Coronary artery (tissue), 2 donors: ENCODE results near the gene TSPAN14.

Source experiments
- DNase-seq: peaks from one replicate; pipeline ENCODE4 v3.0.0-alpha.2; 2017; ENCODE audit warnings: low spot score
- H3K27ac ChIP-seq, 2 donors: fragments of 200-600 bp; sonication (generic); one replicate each; pipeline ENCODE4 v1.5.1; 2016 to 2019
- H3K4me3 ChIP-seq: fragments of 200-600 bp; sonication (generic); 2 replicates; pipeline ENCODE4 v1.5.1; 2016; ENCODE audit warnings: mild to moderate bottlenecking, moderate library complexity
- TF ChIP-seq, protein P1 (sequence below): fragments of 200-600 bp; sonication (generic); IDR thresholded peaks from one replicate; pipeline ENCODE4 v1.5.1; 2019; ENCODE audit warnings: antibody characterized with exemption

The TSPAN14 gene

DNA sequence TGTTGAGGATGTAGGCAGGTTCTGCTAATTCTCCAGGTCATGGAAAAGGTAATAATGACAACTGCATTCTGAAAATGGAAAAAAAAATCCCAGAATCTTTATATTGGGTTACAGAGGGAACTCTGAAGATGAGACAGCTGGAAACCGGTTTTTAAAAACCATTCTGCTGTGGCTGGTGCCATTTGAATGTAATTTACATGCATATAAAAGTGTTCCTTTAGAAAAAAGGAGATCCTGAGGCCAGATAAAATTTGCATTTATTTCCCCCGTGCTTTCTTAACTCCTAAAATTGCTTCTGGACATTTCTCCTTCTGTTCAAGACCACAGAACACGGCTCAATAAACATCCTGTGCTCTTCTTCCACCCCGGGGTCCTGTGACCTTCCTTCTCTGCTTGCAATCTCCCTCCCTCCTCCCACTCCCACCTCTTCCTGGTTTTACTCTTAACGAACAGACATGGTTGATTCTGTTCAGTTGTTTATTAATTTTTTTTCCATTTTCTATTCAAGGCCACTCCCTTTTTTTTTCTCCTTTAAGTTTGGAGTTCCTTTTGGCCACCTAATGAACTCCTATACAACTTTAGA is 125.2 kb downstream of the TSPAN14 start:
- DNase-seq, result no peak
- TF ChIP-seq, protein P1, sequence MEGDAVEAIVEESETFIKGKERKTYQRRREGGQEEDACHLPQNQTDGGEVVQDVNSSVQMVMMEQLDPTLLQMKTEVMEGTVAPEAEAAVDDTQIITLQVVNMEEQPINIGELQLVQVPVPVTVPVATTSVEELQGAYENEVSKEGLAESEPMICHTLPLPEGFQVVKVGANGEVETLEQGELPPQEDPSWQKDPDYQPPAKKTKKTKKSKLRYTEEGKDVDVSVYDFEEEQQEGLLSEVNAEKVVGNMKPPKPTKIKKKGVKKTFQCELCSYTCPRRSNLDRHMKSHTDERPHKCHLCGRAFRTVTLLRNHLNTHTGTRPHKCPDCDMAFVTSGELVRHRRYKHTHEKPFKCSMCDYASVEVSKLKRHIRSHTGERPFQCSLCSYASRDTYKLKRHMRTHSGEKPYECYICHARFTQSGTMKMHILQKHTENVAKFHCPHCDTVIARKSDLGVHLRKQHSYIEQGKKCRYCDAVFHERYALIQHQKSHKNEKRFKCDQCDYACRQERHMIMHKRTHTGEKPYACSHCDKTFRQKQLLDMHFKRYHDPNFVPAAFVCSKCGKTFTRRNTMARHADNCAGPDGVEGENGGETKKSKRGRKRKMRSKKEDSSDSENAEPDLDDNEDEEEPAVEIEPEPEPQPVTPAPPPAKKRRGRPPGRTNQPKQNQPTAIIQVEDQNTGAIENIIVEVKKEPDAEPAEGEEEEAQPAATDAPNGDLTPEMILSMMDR, result no peak
- no peak overlapping the region for H3K27ac ChIP-seq
- no peak overlapping the region for H3K4me3 ChIP-seq

DNA sequence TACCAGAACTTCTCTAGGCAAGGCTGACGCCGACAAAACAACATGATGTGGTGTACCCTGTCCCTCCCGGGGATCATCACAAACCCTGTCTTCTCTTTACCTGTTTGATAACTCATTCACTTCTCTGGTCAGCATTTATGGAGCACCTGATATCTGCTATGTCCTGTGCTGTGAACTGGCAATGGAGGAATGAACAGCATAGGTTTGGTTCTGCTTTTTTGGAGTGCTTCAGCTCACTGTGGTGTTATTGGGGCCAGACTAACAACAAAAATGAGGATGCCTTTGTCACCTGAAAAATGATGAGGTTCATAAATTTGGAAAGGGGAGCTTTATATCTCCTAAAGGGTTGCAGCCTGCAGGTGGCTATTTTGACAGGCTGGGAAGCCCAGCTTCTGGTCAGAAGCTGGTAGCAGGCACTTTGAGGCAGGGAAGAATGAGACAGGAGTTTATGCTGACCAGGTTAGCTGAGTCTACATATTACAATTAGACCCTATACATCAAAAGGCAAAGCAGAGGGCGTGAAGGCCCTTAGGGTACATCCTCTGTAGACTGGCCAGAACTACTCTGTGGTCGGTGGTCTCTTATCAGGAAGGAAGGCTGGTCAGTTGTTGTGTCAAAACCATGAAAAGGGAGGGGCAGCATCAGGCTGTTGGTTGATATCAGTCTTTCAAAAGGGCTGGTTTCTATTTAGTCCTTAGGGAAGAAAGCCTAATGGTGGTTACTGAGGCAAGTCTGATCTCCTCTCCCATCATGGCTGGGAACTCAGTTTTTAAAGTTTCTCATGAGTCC is 125.9 kb downstream of the TSPAN14 start:
- TF ChIP-seq, protein P1, result no peak
- no peak overlapping the region for H3K27ac ChIP-seq
- H3K4me3 ChIP-seq, result no peak overlapping the region
- DNase-seq, result peak; percentile 22

DNA sequence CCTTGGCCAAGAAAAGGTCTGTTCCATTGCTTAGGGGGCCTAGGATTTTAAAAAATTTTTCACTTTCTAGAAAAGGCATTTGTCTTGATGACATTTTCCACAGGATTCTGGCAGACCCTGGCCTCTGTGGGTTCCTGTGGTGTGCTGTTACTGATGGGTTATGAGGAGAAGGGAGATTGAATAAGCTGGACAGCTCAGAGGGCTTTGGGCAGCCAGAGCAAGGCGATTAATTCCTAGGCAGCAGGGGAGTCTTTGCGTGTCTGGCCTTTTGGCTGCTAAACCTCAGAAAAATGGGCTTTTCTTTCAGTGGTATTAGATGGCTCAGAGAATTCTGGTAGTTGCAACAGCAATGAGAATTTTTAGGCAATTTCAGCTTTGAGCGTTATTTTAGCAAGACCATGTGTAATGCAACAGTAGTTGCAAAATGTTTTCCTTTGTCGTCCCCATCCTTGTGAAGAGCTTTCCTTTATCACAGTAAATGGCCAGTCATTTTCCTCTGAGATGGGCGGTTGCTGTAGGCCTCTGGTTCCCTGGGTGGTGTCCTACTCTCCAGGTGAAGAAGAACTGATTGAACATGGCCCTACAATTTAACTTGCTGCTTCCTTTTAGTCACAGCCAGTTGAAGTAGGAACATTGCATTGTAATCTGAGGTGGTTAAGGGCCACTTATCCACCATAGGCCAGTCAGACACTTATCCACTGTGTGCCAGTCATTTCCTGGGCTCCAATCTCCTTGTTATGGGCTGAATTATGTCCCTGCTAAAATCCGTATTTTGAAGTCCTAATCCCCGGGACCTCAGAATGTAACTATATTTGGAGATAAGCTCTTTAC is 126.7 kb downstream of the TSPAN14 start:
- DNase-seq, result no peak

DNA sequence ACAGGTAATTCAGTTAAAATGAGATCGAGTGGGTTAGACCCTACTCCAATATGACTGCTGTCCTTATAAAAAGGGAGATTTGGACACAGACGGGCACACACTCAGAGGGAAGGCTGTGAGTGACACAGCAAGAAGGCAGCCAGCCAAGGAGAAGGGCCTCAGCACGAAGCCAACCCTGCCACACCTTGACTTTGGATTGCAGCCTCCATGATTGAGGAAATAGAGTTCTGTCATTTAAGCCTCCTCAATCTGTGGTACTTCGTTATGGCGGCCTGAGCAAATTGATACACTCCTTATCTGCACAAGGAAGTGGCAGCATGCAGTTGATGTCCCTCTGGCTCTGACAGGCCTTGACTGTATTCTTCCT is 127.3 kb downstream of the TSPAN14 start:
- Histone ChIP-seq H3K4me3 (no peak overlapping the region), H3K27ac (no peak overlapping the region)
- DNase-seq, result no peak
- TF ChIP-seq, protein P1, result no peak

More for the DNA sequence above, 126.7 kb downstream of the TSPAN14 start:
- TF ChIP-seq, protein P1, result no peak
- no peak overlapping the region for H3K27ac ChIP-seq
- H3K4me3 ChIP-seq, result no peak overlapping the region

DNA sequence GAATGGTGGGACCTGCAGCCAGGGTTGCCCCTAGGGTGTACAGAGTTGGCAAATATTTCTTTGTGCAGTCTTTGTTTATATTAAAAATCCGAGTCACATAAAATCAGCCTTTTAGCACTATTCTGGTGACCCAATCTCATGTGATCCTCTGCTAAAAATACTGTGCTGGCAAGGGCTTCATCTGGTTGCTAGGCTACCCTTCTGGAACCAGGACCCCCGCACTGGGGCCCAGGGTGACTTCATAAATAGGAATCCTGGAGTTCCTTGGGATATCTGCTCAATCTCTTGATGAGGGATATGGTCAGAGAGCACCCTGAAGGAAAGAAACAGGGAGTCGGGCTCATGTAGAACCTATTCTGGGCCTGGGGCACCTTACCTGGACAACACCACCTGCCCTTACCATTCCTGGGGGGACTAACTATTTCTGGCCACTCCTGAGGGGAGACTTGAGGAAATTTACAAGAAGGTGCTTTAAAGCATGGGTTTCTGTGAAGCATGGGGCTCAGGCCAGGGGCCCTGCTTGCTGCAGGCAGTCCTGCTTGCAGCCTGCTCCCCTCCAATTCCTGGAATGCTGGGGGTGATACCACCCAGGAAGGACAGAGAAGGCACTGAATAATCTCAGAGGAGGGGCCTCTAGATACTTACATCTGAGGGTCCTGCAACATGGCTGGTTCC is 128.3 kb downstream of the TSPAN14 start:
- no peak overlapping the region for H3K27ac ChIP-seq
- H3K4me3 ChIP-seq, result no peak overlapping the region
- TF ChIP-seq, protein P1, result no peak
- DNase-seq, result no peak
